GM21619 (cell line): ENCODE results near the gene OTOG.

Experiments
- ATAC-seq: cut with Tn5 transposase; IDR thresholded peaks from one replicate; pipeline ENCODE4 v1.9.1; 2021; ENCODE audit not compliant: unreplicated experiment

Gene OTOG

DNA sequence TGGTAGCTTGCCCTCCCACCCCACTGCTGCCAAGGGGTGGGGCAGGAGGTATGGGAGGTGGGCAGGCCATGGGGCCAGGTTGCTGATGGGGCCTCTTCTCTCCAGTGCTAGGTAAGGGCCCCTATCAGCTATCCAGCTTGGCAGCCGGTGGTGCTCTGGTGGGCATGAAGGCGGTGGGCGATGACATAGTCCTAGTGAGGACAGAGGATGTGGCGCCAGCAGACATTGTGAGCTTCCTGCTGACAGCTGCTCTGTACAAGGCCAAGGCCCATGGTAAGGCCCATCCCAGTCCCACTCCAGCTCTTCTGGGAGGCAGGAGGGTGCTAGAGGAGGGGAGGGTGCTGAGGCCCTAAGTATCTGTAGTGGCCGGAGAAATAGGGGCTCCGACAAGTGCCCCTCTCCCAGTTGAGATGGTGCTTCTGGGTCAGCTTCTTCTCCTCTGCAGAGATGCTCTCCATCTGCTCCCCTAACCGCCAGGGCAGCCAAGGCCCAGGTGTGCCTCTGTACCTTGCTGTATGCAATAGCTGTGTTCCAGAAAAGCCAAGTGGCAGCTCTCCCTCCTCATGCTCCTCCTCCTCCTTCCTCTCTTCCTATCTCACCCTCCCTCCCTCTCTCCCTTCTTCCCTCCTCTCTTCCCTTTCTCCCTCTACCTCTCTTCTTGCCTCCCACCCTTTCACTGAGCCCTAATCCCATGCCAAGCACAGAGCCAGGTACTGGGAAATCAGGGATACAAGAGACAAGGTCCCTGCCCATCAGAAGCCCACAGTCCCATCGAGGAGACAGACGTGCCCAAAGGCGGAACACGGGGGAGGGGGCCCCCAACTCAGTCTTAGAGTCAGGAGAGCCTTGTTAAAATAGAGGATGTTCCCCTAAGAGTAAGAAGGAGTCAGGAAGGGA, 55.3 kb downstream of the OTOG start:
- ATAC-seq = no peak

- ATAC-seq = no peak
These were observed 56.2 kb downstream of the OTOG start for GRCh38 chr11:17603056-17603825.

DNA sequence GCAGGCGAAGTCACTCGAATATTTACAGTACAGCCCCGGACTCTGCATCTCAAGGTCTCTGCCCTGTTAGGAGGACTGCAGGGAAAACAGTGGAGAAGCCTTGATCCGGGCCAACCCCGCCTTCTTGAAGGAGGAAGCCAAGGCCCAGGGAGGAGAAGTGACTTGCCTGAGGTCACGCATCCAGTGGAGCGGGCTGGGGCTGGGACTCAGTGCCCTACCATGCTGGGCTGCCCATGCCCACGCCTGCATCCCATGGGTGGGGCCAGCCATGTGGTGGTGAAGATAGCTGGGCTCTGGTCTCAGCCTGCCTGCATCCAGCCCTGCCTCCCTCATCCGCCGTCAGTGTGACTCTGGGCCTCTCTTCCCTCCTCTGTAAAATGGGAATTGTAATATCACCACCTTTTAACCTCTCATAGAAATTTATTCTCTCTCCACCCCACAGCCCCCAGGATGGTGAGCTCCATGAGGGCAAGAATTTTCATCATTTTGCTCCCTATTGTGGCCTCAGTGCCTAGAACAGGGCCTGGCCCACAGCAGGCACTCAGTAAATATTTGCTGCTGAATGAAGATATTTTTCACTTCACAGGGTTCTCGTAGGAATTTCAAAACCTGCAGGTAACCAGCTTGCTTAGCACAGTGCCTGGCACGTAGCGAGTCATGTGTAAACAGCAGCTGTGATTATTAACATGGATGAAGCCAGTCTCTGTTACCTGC, 57.3 kb downstream of the OTOG start:
- no peak for ATAC-seq

- no peak for ATAC-seq
These were observed 57.8 kb downstream of the OTOG start for GRCh38 chr11:17604915-17605233.

DNA sequence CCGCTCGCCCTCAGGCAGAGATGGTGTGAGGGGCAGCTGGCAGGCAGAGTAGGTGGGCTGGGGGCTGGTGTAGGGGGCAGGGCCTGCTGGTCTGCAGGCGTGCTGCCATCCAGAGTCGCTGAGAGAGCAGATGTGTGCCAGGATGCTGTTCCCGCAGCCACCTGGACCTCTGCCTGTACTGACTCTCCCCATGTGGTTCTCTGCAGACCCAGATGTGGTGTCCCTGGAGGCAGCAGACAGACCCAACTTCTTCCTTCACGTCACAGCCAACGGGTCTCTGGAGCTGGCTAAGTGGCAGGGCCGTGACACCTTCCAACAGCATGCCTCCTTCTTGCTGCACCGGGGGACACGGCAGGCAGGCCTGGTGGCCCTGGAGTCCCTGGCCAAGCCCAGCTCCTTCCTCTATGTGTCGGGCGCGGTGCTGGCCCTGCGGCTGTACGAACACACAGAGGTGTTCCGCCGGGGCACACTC, 58.6 kb downstream of the OTOG start:
- no peak for ATAC-seq

DNA sequence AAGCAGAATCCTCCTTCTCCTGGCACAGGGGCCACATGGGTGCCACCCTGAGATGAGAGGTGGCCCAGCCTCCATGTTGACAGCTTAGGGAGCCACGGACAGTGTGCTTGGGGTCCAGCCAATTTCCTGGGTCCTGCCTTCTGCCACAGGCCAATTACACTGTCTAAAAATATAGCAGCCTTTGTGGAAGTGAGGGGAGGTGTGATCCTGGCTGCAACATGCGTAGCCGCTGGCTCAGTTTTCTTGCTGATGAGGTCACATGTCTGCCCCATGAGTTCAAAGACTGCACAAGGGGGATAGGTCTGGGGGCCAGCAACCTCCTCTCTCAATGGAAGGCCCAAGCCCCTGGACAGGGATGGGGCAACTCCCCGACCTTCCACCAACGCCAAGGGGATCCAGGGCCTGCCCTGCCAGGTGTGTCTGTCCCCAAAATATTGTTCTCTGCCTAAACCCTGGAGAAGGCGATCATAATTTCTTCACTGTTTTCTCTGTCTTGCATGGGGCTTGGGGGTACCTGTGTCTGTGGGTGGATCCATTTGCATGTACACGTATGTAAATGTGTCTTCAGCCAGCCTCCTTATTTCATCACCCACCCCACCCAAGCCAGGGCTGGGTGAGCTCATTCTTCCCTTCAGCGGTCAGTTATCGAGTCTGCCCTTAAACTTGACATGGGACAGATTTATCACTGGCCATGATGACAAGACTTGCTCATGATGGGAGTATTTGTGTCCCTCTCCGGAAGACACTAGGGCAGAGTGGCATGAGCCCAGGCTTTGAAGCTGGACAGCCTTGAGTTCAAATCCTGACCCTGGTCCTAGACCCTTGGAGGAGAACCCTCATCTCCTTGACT, 59.4 kb downstream of the OTOG start:
- ATAC-seq = no peak

- no peak for ATAC-seq
These were observed 60.0 kb downstream of the OTOG start for GRCh38 chr11:17607083-17607429.

DNA sequence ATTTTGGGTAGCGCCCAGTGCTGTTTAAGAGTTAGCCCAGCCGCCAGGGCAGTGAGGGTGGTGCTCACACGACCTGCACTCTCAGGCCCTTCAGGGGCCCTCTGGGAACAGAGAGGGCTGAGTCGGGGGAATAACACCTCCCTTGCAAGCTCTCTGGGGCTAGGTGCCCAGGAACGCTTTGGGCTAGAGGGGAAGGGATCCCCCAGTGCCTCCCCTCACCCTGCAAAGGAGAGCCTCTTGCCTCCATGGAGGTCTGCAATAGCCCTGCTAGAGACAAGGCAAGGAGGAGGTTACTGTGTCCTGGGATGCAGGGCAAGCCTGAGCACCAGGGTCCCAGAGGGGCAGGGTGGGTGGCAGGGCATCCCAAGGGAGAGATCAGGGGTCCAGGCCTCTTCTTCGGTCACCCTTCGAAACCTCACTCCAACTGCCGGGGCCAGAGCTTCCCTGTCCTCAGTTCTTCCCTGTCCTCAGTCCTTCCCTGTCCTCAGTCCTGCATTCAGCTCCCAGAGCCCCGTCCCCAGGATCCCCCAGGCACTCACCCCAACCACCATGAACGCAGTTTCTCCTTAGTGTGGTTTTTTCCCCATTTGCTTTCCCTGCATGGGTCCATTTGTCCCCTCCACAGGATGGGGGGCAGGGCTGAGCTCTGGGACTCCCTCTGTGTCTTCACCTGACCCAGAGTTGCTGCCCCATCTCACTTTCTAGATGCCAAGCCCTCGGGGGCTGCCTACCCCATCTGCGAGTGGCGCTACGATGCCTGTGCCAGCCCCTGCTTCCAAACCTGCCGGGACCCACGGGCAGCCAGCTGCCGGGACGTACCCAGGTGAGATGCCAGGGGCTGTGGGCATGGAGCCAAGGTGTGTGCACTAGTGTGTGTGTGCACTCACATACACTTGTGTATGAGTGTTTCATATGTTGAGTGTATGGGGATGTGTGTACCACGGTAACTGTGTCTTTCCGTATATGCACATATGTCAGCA, 60.8 kb downstream of the OTOG start:
- ATAC-seq = no peak

DNA sequence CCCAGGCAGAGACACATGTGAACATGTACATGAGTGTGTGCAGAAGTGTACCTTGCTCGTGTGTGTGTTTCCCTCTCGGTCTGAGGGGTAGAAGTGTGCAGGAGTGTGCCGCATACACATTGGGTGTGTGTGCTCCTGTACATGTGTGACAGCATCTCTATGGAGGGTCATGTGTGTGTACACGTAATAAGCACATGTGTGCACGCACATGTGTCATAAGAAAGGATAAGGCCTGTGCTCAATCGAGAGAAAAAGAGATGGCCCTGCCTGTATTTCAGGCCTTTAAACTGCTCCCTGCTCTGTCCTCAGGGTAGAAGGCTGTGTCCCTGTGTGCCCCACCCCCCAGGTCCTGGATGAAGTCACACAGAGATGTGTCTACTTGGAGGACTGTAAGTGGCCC, 61.8 kb downstream of the OTOG start:
- no peak for ATAC-seq

DNA sequence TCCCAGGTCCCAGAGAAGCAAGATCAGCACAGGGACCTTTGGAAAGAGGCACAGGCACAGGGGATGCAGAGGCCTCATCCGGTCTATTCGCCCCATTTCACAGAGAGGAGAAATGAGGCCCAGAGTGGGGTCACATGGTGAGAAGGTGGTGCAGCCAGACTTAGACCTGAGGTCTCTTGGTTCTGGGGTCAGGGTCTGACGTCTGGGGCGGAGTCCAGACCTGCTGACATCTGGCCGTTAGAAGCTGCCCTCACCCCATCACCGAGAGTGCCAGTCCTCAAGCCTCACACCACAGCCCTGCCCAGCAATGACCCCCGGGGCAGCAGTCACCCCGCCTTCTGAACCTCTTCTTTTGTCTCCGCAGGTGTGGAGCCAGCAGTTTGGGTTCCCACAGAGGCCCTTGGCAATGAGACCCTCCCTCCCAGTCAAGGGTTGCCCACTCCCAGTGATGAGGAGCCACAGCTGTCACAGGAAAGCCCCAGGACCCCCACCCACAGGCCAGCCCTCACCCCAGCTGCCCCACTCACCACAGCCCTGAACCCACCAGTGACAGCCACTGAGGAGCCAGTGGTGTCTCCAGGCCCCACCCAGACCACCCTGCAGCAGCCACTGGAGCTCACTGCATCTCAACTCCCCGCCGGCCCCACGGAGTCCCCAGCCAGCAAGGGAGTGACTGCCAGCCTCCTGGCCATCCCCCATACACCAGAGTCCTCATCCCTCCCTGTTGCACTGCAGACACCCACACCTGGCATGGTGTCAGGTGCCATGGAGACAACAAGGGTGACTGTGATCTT, 62.4 kb downstream of the OTOG start:
- ATAC-seq = no peak

GRCh38 chr11:17610085-17610894, 63.2 kb downstream of the OTOG start:
- ATAC-seq = no peak

DNA sequence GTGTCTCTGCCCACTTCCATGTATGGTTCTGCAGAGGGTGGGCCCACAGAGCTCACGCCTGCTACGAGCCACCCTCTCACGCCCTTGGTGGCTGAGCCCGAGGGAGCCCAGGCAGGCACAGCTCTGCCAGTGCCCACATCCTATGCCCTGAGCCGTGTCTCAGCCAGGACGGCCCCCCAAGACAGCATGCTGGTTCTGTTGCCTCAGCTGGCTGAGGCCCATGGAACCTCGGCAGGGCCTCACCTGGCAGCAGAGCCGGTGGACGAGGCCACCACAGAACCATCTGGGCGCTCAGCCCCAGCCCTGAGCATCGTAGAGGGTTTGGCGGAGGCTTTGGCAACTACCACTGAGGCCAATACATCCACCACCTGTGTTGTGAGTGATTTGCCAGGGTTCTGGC, 64.0 kb downstream of the OTOG start:
- ATAC-seq = no peak

- ATAC-seq = no peak
These were observed 64.6 kb downstream of the OTOG start for GRCh38 chr11:17611503-17612220.

- ATAC-seq = no peak
These were observed 65.4 kb downstream of the OTOG start for GRCh38 chr11:17612221-17613188.

GRCh38 chr11:17613428-17613962, 66.4 kb downstream of the OTOG start:
- no peak for ATAC-seq

DNA sequence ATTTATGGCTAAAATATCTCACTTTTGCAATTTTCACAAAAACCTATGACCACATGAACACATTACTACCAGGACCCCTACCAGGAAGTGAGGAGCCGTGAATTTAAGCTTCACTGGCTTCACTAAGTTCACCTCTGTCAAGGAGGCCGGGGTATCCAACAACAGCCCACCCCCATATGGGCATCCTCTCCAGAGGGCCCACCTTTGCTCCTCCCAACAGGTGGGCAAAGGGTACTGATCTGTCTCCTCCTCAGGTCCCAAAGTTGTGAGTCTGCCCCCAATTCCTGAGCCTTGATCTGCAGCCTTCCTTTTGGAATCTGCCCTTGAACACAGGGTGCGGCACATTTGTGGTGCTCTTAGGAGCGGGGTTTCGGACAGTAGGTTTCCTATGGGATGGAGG, 66.9 kb downstream of the OTOG start:
- ATAC-seq = no peak
